Kidney glomerular epithelial cell (primary cell): ENCODE results near the gene AKR1B1.

Experiments
- DNase-seq: peaks from one replicate; lab custom pipeline; 2025; lab: John Stamatoyannopoulos, UW

AKR1B1 gene

GRCh38 chr7:134419085-134419484 lies 39.8 kb downstream of the AKR1B1 start:
- DNase-seq: no peak

GRCh38 chr7:134415700-134416099 lies 43.2 kb downstream of the AKR1B1 start:
- DNase-seq: no peak

DNA sequence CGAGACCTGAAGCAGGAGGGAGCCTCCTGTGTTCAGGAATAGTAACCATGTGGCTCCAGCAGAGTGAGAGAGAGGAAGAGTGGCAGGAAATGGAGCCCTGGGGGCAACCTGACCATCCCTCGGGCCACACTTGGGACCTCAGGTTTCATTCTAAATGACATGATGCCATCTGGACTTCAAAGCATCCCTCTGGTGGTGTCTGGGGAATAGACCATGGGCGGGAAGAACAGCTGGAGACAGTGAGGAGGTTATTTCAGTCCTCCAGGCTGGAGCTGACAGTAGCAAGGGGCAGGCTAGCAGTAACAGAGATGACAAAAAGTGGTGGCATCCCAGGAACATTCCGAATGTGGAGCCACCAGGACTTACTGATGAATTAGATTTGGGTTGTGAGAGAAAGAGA lies 44.8 kb downstream of the AKR1B1 start:
- no peak for DNase-seq

DNA sequence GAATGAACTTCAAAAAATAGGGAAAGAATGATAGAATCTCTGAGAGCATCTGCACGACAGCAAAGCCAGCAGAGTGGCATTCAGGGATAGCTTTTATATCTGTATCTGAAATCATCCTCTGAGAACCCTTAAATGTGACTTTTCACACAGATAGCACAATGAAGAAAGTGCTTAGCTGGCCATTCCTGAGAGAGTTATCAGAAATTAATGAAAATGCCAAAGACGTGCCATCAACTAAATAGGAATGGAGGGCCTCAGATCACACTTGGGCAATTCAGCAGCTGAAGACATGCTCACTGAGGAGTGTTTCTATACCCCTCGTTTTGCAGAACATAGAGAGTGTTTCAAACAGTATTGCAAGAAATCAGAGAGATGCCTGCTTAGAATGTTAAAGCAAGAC lies 51.6 kb downstream of the AKR1B1 start:
- no peak for DNase-seq

DNA sequence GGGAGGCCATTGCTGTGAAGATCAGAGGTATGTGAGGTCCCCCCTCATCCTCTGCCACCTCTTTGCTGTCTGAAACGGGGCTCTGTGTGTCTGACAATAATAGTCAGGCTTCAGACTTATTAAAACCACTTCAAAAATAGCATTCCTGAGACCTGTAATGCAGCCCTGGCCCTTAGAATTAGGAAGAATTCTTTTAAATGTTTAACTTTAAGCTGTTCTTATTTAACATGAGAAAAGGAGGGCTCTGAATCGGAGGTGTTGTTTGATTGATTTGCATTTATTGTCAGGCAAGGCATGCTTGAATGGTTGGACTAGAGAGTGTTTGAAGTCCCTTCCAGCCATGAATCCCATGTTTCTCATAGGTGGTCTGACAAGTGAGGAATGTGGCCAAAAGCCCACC lies 52.5 kb downstream of the AKR1B1 start:
- no peak for DNase-seq

DNA sequence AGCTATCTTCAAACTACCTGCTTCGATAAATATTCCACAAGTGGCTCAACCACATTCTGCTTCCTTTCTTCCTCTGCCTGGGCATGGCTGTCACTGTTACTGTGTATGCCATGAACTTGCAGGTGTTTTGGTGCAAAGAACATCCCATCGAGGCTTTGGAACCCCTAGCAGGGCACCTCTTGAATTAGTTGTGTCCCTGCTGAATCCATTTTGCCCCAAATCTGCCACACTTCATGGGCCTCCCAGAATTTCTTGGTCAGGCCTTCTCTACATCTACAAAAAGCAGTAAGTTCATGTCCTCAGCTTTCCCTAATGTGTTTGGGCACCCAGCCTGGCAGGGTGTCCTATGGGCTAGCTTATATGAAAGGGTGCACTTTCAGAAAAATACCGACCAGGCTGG lies 53.6 kb downstream of the AKR1B1 start:
- DNase-seq: no peak

- DNase-seq: no peak
Observed at GRCh38 chr7:134403062-134403461, 55.8 kb downstream of the AKR1B1 start.

DNA sequence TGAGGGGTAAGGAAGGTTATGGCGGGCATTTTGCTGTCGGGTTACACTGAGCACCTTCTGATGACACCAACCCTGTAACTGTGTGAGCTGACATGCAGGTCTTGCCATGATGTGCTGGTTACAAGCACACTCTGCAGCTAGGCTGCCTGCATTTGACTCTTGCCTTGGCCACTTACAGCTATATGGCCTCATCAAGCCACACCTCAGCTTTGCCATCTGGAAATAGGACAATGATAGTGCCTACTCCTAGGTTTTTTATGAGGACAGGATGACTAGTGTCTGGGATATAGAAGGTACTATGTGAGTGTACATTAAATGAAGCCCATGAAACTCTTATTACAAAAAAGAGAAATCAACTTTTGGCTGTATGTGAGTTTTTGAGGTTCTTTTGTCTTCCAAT lies 58.0 kb downstream of the AKR1B1 start:
- DNase-seq: no peak

GRCh38 chr7:134396031-134396430 lies 62.9 kb downstream of the AKR1B1 start:
- DNase-seq: no peak

DNA sequence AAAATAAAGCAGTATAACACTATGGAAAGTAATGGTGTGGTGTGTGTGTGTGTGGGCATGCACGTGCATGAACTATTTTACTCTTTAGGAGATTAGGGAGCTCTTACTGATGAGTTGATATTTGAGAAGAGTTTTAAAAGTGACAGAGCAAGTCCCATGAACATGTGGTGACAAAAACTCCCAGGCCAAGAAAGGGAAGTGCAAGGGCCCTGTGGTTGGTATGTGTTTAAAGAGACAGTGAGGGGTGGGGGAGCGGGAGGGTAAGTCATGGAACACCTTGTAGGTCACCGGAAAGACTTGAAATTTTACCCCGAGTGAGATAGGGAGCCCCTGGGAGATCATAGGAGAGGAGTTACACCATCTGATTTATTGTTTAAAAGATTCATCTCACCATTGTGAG lies 63.3 kb downstream of the AKR1B1 start:
- DNase-seq: no peak

DNA sequence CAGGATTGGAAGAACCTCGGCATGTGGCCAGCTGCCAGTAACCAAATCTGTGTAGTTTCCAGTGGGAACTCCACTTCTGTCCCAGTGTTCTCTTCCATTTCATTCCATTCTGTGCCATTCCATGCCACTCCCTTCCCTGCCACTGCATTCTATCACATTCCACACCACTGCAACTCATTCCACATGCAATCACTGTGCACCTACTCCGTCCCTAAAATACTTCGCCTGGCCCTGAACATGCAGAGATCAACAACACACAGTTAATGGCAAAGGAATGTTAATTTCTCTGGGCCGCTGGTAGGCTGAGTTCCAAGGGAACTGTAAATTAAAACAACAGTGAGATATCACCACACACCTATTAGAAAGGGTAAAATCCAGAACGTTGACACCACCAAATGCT lies 64.8 kb downstream of the AKR1B1 start:
- DNase-seq: no peak
